Neural cell (in vitro differentiated cells): ENCODE results near the gene TAOK1. TPM values are rescaled to one million over a fixed set of nuclear protein-coding genes. Genes with fewer than 3 reads are reported as not detected.

Experiments
- H2AFZ ChIP-seq: fragments of 200-600, 300-800 bp; sonication (generic), shearing (Covaris generic); 2 replicates; pipeline ENCODE4 v1.6.0; 2014; ENCODE audit warnings: low read depth, mild to moderate bottlenecking, antibody characterized with exemption, low read length, moderate library complexity
- H3F3A ChIP-seq: fragments of 200-600 bp; shearing (Covaris generic); 2 replicates; pipeline ENCODE4 v1.6.1; 2016; ENCODE audit warnings: mild to moderate bottlenecking, moderate library complexity, mixed read lengths, antibody characterized with exemption, low read length; ENCODE audit not compliant: insufficient read depth, poor library complexity, severe bottlenecking
- H3K27ac ChIP-seq: fragments of 200-600, 300-800 bp; sonication (generic), shearing (Covaris generic); 2 replicates; pipeline ENCODE4 v1.5.1; 2014; ENCODE audit warnings: mild to moderate bottlenecking, low read length, moderate library complexity
- H3K27me3 ChIP-seq: fragments of 300-800, 200-600 bp; sonication (generic), shearing (Covaris generic); 2 replicates; pipeline ENCODE4 v1.6.0; 2014; ENCODE audit warnings: mild to moderate bottlenecking, low read depth, low read length, moderate library complexity; ENCODE audit not compliant: insufficient read depth
- H3K36me3 ChIP-seq: fragments of 300-800, 200-600 bp; sonication (generic), shearing (Covaris generic); 2 replicates; pipeline ENCODE4 v1.5.1; 2014; ENCODE audit warnings: mild to moderate bottlenecking, antibody characterized with exemption, low read length, moderate library complexity; ENCODE audit not compliant: insufficient read depth
- H3K4me2 ChIP-seq: fragments of 300-800, 200-600 bp; sonication (generic), shearing (Covaris generic); 2 replicates; pipeline ENCODE4 v1.6.0; 2014; ENCODE audit warnings: mild to moderate bottlenecking, low read length
- H3K4me3 ChIP-seq: fragments of 300-800, 200-600 bp; sonication (generic), shearing (Covaris generic); 2 replicates; pipeline ENCODE4 v1.5.1; 2014; ENCODE audit warnings: mild to moderate bottlenecking, low read length, moderate library complexity
- H3K79me2 ChIP-seq: fragments of 200-600 bp; shearing (Covaris generic); replicated peaks from 2 replicates; pipeline ENCODE4 v1.6.0; 2014; ENCODE audit warnings: mild to moderate bottlenecking, low read length, moderate library complexity; ENCODE audit not compliant: insufficient read depth
- H3K9ac ChIP-seq: fragments of 300-800, 200-600 bp; sonication (generic), shearing (Covaris generic); 2 replicates; pipeline ENCODE4 v1.6.1; 2016; ENCODE audit warnings: mild to moderate bottlenecking, low read length, mixed read lengths
- H3K9me2 ChIP-seq: fragments of 200-600 bp; shearing (Covaris generic); 2 replicates; pipeline ENCODE4 v1.6.1; 2016; ENCODE audit warnings: mild to moderate bottlenecking, low read length, mixed read lengths; ENCODE audit not compliant: insufficient read depth
- H3K9me3 ChIP-seq: fragments of 200-600, 300-800 bp; sonication (generic), shearing (Covaris generic); 2 replicates; pipeline ENCODE4 v1.6.1; 2016; ENCODE audit warnings: mild to moderate bottlenecking, mixed run types, low read length, moderate library complexity, mixed read lengths
- H4K20me1 ChIP-seq: fragments of 200-600 bp; shearing (Covaris generic); 2 replicates; pipeline ENCODE4 v1.6.1; 2016; ENCODE audit warnings: mild to moderate bottlenecking, mixed run types; ENCODE audit not compliant: insufficient read depth
- EP300 ChIP-seq: fragments of 450-650 bp; conservative IDR thresholded peaks from 2 replicates; pipeline ENCODE4 v1.6.1; 2014; ENCODE audit warnings: antibody characterized with exemption, mild to moderate bottlenecking, moderate library complexity; ENCODE audit not compliant: poor library complexity, severe bottlenecking
- MXI1 ChIP-seq: fragments of 450-650 bp; conservative IDR thresholded peaks from 2 replicates; pipeline ENCODE4 v1.6.1; 2014; ENCODE audit warnings: antibody characterized with exemption, mild to moderate bottlenecking; ENCODE audit not compliant: poor library complexity, severe bottlenecking
- POLR2AphosphoS5 ChIP-seq: IDR thresholded peaks from 2 replicates; pipeline ENCODE4 v1.6.1; 2012
- RAD21 ChIP-seq: fragments of 450-650 bp; conservative IDR thresholded peaks from 2 replicates; pipeline ENCODE4 v1.6.1; 2014; ENCODE audit warnings: antibody characterized with exemption, mild to moderate bottlenecking, moderate library complexity
- SMC3 ChIP-seq: fragments of 450-650 bp; conservative IDR thresholded peaks from 2 replicates; pipeline ENCODE4 v1.6.1; 2014; ENCODE audit warnings: antibody characterized with exemption, mild to moderate bottlenecking, moderate library complexity; ENCODE audit not compliant: poor library complexity
- TAF1 ChIP-seq: IDR thresholded peaks from 2 replicates; pipeline ENCODE4 v1.6.1; 2012; ENCODE audit warnings: low read depth
- polyA plus RNA-seq: library from polyadenylated mRNA; depleted of rRNA; stranded (reverse); fragments of >200 nt; gene quantifications from 2 replicates; pipeline ENCODE4 v1.2.3, GENCODE V29; 2014
- TF ChIP-seq, protein P1 (sequence below): fragments of 450-650 bp; IDR thresholded peaks from 2 replicates; pipeline ENCODE4 v1.5.1; 2014; ENCODE audit warnings: antibody characterized with exemption, mild to moderate bottlenecking, moderate library complexity; ENCODE audit not compliant: poor library complexity, severe bottlenecking

TAOK1 gene
- polyA plus RNA-seq, 1 donor from 2014 or later, result 53.2 TPM

DNA sequence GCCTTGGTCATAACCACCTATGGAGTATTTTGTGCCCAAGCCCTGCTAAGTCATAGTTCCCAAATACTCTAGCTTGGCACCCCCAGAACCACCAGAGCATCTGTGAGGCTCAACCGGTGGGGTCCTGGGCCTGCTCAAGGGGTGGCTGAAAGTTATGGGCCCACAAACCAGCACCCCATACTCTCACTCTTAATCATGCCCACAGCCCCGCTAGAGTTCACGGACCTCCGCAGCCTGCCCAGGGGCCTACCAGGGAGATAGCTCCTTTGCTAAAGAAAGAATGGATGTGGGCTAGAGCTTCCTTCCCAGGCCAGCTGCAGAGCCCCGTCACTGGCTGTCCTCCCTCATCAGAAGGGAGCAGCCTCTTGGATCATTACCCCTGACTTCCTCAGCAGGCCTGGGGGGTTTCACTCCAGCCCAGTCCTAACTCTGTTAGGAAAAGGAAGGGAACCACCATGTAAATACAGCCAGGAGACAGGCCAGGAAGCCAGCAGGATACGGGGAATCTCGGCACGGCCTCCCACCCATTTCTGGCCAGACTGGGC, 197.9 kb downstream of the TAOK1 start:
- Histone ChIP-seq H4K20me1 (peaks cover 15% of the 10 kb centered on the region), H3K79me2 (peaks cover 31% of the 10 kb centered on the region)
- no peak for TF ChIP-seq RAD21

DNA sequence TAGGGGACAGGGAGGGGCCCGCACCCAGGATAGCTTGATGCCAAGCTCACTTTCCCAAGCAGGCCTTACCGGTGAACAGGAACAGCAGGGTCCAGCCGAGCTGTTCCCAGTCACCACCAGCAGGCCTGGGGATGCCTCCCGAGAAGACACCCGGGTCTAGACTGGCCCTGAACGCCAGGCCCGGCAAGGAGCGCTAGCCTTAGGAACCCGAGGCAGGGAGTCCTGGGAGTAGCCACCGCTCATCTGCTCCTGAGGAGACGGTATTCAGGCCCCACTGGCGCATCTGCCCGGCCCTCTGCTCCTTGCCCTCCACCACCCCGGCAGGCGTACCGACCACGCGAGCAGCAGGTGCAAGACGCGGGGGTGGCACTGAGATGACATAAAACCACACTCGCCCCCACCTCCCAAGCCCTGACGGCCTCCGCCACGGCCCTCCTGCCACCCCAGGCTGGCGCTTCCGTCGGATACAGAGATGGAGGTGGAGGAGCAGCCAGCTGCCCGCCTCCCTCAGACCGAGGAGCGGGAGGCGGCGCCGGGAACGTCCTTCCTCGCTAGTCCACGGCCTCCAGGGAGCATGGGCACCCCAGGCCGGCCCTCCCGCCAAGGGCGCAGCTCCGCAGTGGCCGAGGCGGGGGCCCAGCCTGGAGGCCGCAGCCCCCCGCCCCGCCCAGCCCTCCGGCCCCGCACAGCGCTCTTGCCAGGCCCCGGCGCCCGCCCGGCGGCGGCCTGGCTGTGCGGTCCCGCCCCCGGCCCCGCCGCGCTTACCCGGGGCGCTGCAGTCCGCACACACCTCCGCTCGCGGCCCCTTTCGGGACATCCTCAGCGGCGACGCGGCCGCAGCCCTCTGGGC, 198.6 kb downstream of the TAOK1 start:
- Histone ChIP-seq H3F3A (peaks cover 2% of the 10 kb centered on the region), H3K4me2 (peak overlapping the region; percentile 58), H3K9ac (peak overlapping the region; percentile 85), H3K9me2 (no peaks in the 10 kb centered on the region), H3K4me3 (peak overlapping the region; percentile 97), H4K20me1 (peaks cover 15% of the 10 kb centered on the region), H3K9me3 (no peaks in the 10 kb centered on the region), H3K27me3 (no peaks in the 10 kb centered on the region), H3K79me2 (peaks cover 34% of the 10 kb centered on the region), H3K36me3 (no peaks in the 10 kb centered on the region), H2AFZ (no peak overlapping the region), H3K27ac (peak overlapping the region; percentile 53)
- peak; percentile 37 for TF ChIP-seq MXI1
- TF ChIP-seq EP300, result no peak
- peak; percentile 11 for TF ChIP-seq SMC3
- TF ChIP-seq POLR2AphosphoS5, result no peak

More for the DNA sequence above, 197.9 kb downstream of the TAOK1 start:
- Histone ChIP-seq H3K9me3 (no peaks in the 10 kb centered on the region), H3K36me3 (no peaks in the 10 kb centered on the region), H3K9me2 (no peaks in the 10 kb centered on the region), H3K4me2 (peak overlapping the region; percentile 58), H3K27me3 (no peaks in the 10 kb centered on the region), H3F3A (peaks cover 2% of the 10 kb centered on the region), H3K9ac (peak overlapping the region; percentile 85), H3K27ac (peak overlapping the region; percentile 53), H3K4me3 (peak overlapping the region; percentile 97), H2AFZ (no peak overlapping the region)

DNA sequence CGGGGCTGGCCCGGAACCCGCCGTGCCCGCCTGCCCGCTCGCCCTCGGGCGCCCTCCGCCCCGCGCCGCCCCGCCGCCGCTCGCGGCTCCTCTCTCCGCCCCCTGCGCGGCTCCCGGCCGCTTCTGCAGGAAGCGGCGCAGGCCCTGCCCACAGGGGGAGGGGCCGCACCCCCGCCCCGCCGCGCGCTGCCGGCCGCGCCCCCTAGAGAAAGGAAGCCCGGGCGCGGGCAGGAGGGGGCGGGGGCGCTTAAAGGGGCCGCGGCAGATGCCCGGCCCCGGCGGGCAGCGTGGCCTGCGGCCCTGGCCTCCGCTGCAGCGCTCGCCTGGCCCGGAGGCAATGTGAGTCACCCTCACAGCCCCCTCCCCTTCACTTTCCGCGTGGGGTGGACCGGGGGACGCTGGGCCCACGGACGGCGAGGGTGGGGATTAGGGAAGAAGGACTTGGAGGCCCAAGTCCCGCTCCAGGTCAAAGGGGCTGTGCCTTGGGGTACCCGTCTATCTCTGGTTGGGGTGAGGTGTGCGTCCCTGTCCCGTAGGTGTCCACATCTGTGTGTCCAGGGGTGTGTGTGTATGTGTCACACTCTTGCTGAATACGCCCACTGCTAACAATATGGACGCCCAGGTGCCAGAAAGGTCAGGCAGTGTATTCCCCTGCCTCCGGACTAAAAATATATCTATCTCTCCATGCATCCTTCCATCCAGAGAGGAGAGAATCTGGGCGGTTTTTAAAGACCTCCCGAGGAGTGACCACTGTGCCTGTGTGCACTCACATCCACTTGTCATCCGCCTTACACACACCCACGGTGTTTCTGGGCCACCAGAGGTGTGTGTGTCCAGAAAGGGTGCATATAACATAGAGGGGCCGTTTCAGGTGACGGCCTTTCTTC, 199.6 kb downstream of the TAOK1 start, which contains the start of gene GIT1:
Gene GIT1 (minus strand): TSS at position 125 of the 887 bp plus-strand sequence. CDS start 270 bp downstream, outside the sequence.
- H4K20me1 ChIP-seq, result peaks cover 15% of the 10 kb centered on the region
- H3K36me3 ChIP-seq, result no peaks in the 10 kb centered on the region
- H2AFZ ChIP-seq, result peak within 1 kb of the TSS; percentile 33
- no peaks in the 10 kb centered on the region for H3K9me2 ChIP-seq
- H3K79me2 ChIP-seq, result peaks cover 44% of the 10 kb centered on the region
- H3K4me3 ChIP-seq, result peak within 1 kb of the TSS; percentile 97
- TF ChIP-seq EP300, result peak; percentile 23
- TF ChIP-seq POLR2AphosphoS5, result peak; percentile 76
- TF ChIP-seq TAF1, result no peak
- TF ChIP-seq, protein P1, sequence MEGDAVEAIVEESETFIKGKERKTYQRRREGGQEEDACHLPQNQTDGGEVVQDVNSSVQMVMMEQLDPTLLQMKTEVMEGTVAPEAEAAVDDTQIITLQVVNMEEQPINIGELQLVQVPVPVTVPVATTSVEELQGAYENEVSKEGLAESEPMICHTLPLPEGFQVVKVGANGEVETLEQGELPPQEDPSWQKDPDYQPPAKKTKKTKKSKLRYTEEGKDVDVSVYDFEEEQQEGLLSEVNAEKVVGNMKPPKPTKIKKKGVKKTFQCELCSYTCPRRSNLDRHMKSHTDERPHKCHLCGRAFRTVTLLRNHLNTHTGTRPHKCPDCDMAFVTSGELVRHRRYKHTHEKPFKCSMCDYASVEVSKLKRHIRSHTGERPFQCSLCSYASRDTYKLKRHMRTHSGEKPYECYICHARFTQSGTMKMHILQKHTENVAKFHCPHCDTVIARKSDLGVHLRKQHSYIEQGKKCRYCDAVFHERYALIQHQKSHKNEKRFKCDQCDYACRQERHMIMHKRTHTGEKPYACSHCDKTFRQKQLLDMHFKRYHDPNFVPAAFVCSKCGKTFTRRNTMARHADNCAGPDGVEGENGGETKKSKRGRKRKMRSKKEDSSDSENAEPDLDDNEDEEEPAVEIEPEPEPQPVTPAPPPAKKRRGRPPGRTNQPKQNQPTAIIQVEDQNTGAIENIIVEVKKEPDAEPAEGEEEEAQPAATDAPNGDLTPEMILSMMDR, result peak; percentile 29
- H3K9ac ChIP-seq, result peak within 1 kb of the TSS; percentile 85
- H3K4me2 ChIP-seq, result peak within 1 kb of the TSS; percentile 80
- H3K27ac ChIP-seq, result peak within 1 kb of the TSS; percentile 71
- peaks cover 2% of the 10 kb centered on the region for H3F3A ChIP-seq
- no peaks in the 10 kb centered on the region for H3K27me3 ChIP-seq
- H3K9me3 ChIP-seq, result no peaks in the 10 kb centered on the region
